HEK293 (cell line): ENCODE data around the gene DAO.

Source experiments
- REST ChIP-seq: fragments of 450-650 bp; formaldehyde crosslinking; IDR thresholded peaks from 2 replicates; pipeline ENCODE4 v1.5.1; 2016; ENCODE audit warnings: missing biosample characterization, missing genetic modification characterization
- SETDB1 ChIP-seq: IDR thresholded peaks from one replicate; pipeline ENCODE4 v1.6.1; 2017; ENCODE audit warnings: mild to moderate bottlenecking, low read length, moderate library complexity, mixed read lengths; ENCODE audit not compliant: insufficient read length
- ZNF433 ChIP-seq: fragments of 450-650 bp; formaldehyde crosslinking; IDR thresholded peaks from 2 replicates; pipeline ENCODE4 v1.5.1; 2016; ENCODE audit warnings: missing biosample characterization, missing genetic modification characterization, low read depth
- ZNF555 ChIP-seq: fragments of 450-650 bp; formaldehyde crosslinking; conservative IDR thresholded peaks from 2 replicates; pipeline ENCODE4 v1.5.1; 2017; ENCODE audit warnings: missing biosample characterization, mild to moderate bottlenecking, missing genetic modification characterization, inconsistent platforms
- ZSCAN30 ChIP-seq: fragments of 450-650 bp; IDR thresholded peaks from 2 replicates; pipeline ENCODE4 v1.5.1; 2018; ENCODE audit warnings: missing biosample characterization, mild to moderate bottlenecking, missing genetic modification characterization, moderate library complexity
- TF ChIP-seq, protein P1 (sequence below): fragments of 450-650 bp; formaldehyde crosslinking; IDR thresholded peaks from 2 replicates; pipeline ENCODE4 v1.5.1; 2016; ENCODE audit warnings: missing biosample characterization, missing genetic modification characterization

GRCh38 chr12:108839018-108839889, 40.6 kb upstream of the DAO start:
- TF ChIP-seq ZNF433 (tag by site-specific recombination) (no peak), ZSCAN30 (tag by site-specific recombination) (no peak), REST (tag by site-specific recombination) (no peak), ZNF555 (tag by site-specific recombination) (no peak), SETDB1 (no peak)
- TF ChIP-seq, protein P1, sequence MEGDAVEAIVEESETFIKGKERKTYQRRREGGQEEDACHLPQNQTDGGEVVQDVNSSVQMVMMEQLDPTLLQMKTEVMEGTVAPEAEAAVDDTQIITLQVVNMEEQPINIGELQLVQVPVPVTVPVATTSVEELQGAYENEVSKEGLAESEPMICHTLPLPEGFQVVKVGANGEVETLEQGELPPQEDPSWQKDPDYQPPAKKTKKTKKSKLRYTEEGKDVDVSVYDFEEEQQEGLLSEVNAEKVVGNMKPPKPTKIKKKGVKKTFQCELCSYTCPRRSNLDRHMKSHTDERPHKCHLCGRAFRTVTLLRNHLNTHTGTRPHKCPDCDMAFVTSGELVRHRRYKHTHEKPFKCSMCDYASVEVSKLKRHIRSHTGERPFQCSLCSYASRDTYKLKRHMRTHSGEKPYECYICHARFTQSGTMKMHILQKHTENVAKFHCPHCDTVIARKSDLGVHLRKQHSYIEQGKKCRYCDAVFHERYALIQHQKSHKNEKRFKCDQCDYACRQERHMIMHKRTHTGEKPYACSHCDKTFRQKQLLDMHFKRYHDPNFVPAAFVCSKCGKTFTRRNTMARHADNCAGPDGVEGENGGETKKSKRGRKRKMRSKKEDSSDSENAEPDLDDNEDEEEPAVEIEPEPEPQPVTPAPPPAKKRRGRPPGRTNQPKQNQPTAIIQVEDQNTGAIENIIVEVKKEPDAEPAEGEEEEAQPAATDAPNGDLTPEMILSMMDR (tag by site-specific recombination): no peak
